ENCODE results near the gene ARHGAP44. TPM values are rescaled to one million over a fixed set of nuclear protein-coding genes. Genes with fewer than 3 reads are reported as not detected.

Gene ARHGAP44
- not detected for total RNA-seq

DNA sequence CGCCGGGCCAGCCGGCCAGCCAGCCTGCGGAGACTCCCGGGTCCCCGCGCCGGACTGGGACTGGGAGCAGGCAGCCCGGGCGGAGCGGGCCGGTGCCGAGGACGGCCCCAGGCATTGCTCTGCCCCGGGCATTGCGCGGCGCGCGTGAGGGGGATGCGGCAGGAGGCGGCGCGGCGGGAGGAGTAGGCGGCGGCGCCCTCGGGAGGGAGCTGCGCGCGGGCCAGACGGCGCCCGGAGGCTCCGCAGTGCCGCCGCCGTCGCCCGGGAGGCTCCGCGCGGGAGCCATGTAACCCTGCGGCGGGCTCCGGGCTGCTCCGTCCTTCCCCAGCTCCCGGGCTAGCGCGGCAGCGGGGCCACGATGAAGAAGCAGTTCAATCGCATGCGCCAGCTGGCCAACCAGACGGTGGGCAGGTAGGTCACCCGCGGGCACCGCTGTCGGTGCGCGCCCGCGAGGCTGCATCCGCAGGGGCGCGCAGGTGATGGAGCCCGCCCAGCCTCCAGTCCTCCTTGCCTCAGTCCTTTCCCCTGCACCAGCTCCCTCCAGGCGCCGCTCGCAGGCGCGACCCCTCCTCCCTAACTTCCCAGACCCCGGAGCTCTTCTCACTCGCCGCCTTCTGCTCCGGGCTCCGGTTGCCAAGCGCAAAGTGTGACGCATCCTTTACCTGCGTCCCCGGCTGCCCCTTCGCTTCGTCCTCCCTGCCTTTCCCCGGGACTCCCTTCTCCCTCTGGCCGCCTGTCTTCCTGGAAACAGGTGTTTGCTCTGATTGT, at the start of gene ARHGAP44:
Gene ARHGAP44 (plus strand): TSS at position 18 of the 768 bp plus-strand sequence. CDS start 341 bp downstream, at position 359.
- ChIA-PET POLR2A (no interaction called here), CTCF (interaction anchor here (0.6 kb wide), 1 partner anchor 24 kb away, joined by 3 read pairs; no protein-coding TSS in a partner anchor)
- Mint-ChIP-seq H3K27ac (no peak within 1 kb of the TSS), H3K36me3 (ENCODE audit: low read depth) (no peaks in the 10 kb centered on the region), H3K9me3 (no peaks in the 10 kb centered on the region), H3K4me3 (peak within 1 kb of the TSS; percentile 39), H3K4me1 (no peaks in the 10 kb centered on the region), H3K27me3 (peaks cover 16% of the 10 kb centered on the region)
- peak; percentile 17 for DNase-seq

- Mint-ChIP-seq H3K27me3 (no peaks in the 10 kb centered on the region), H3K9me3 (no peaks in the 10 kb centered on the region), H3K36me3 (ENCODE audit: low read depth) (no peaks in the 10 kb centered on the region), H3K4me1 (no peaks in the 10 kb centered on the region), H3K4me3 (no peak overlapping the region), H3K27ac (no peak overlapping the region)
- DNase-seq, result no peak
- ChIA-PET POLR2A (no interaction called here), CTCF (no interaction called here)
Measured at GRCh38 chr17:12739500-12739899, 49.8 kb upstream of the ARHGAP44 start.

DNA sequence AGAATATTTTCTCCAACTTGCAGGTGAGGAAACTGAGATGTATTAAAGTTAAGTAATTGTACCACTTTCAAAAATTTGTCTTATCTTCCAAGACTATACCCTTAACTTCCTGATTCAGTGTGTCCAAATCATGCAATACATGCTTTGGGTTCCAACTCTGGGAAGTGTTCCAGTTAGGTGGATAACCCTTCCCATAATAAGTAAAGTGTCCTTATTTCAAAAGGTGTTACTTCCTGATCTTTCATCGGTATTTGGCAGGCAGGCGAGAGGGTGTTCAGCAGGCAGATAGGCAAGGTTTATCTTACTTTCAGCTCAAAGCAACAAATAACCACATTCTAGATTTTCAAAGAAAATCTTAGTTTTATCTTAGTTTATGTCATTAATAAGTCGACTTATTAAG, 46.3 kb upstream of the ARHGAP44 start:
- H3K27ac Mint-ChIP-seq, result no peak overlapping the region
- H3K9me3 Mint-ChIP-seq, result peaks cover 5% of the 10 kb centered on the region
- ChIA-PET POLR2A (no interaction called here), CTCF (interaction anchor here (1.0 kb wide), 1 partner anchor 37 kb away, joined by 4 read pairs; no protein-coding TSS in a partner anchor)
- no peak overlapping the region for H3K4me3 Mint-ChIP-seq
- no peaks in the 10 kb centered on the region for H3K36me3 Mint-ChIP-seq (ENCODE audit: low read depth)
- no peak for DNase-seq
- H3K27me3 Mint-ChIP-seq, result no peaks in the 10 kb centered on the region
- H3K4me1 Mint-ChIP-seq, result no peaks in the 10 kb centered on the region

- H3K36me3 Mint-ChIP-seq (ENCODE audit: low read depth), result no peaks in the 10 kb centered on the region
- H3K9me3 Mint-ChIP-seq, result peaks cover 5% of the 10 kb centered on the region
- H3K27ac Mint-ChIP-seq, result no peak overlapping the region
- H3K27me3 Mint-ChIP-seq, result no peaks in the 10 kb centered on the region
- ChIA-PET POLR2A (no interaction called here), CTCF (no interaction called here)
- DNase-seq, result no peak
- H3K4me3 Mint-ChIP-seq, result no peak overlapping the region
- no peaks in the 10 kb centered on the region for H3K4me1 Mint-ChIP-seq
Measured at GRCh38 chr17:12744298-12744697, 45.0 kb upstream of the ARHGAP44 start.

- Mint-ChIP-seq H3K4me1 (no peaks in the 10 kb centered on the region), H3K36me3 (ENCODE audit: low read depth) (no peaks in the 10 kb centered on the region), H3K27ac (no peak overlapping the region), H3K4me3 (no peak overlapping the region), H3K9me3 (peaks cover 5% of the 10 kb centered on the region), H3K27me3 (no peaks in the 10 kb centered on the region)
- DNase-seq, result no peak
- POLR2A ChIA-PET, result no interaction called here
- CTCF ChIA-PET, result no interaction called here
Measured at GRCh38 chr17:12744786-12745185, 44.5 kb upstream of the ARHGAP44 start.

DNA sequence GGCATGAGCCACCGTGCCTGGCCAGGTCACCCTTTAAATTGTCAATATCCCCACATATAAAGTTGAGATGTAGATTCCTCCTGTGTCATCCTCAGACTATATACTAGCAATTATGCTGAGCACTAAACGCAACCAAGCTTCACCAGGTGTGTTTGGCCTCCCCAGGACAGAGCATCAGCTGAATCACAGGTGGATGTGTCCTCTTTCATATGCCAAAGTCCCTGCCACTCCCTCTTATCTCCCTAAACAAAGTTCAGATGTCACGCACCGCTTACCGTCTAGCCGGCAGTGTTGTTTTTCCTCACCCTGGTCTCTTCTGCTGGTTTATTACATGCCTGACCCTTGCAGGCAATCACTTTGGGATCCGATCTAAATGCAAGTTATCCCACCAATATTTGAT, 43.8 kb upstream of the ARHGAP44 start:
- Mint-ChIP-seq H3K4me1 (no peaks in the 10 kb centered on the region), H3K9me3 (peaks cover 5% of the 10 kb centered on the region), H3K4me3 (no peak overlapping the region), H3K36me3 (ENCODE audit: low read depth) (no peaks in the 10 kb centered on the region), H3K27ac (no peak overlapping the region), H3K27me3 (no peaks in the 10 kb centered on the region)
- no peak for DNase-seq
- ChIA-PET POLR2A (no interaction called here), CTCF (no interaction called here)

DNA sequence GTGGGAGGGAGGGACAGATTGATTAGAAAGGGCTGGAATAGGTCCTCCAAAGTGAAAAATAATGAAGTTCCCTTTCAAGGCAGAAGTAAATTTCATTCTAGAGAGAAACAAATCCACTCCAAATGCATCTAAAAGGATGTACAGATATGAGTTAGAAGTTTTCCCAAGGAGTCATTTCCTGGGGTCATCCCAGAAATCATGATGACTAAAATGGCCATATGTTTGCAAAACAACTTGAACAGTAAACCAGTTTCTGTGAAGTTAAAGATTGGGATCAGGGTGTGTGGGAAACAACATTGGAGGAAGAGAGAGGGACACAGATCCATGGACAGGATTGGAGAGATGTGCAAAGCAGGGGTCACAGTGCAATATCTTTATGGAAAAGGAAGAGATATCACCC, 32.5 kb upstream of the ARHGAP44 start:
- Mint-ChIP-seq H3K4me3 (no peak overlapping the region), H3K27me3 (no peaks in the 10 kb centered on the region), H3K4me1 (no peaks in the 10 kb centered on the region), H3K36me3 (ENCODE audit: low read depth) (no peaks in the 10 kb centered on the region), H3K27ac (no peak overlapping the region), H3K9me3 (peaks cover 5% of the 10 kb centered on the region)
- POLR2A ChIA-PET, result no interaction called here
- CTCF ChIA-PET, result no interaction called here
- no peak for DNase-seq

DNA sequence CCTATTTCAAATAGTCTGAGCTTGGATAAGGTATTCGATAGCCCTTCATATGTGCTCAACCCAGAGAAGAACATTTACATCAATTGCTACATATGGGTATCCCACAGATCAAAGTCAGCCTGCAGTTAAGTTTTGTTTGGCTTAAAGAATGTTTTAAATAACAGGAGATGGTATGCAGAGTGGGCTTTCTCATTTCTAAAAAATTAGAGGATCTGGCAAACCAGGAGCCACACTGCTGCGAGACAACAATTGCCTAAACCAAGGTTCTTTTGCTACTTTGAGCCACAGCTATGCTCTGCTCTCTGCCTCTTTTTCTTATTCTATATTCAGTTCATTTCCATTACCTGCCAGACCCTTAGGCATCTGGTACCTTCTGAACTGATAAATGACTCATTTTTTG, 30.2 kb upstream of the ARHGAP44 start:
- no peaks in the 10 kb centered on the region for H3K4me1 Mint-ChIP-seq
- no peak overlapping the region for H3K4me3 Mint-ChIP-seq
- no peak for DNase-seq
- peaks cover 7% of the 10 kb centered on the region for H3K9me3 Mint-ChIP-seq
- ChIA-PET CTCF (no interaction called here), POLR2A (no interaction called here)
- H3K27me3 Mint-ChIP-seq, result no peaks in the 10 kb centered on the region
- no peaks in the 10 kb centered on the region for H3K36me3 Mint-ChIP-seq (ENCODE audit: low read depth)
- no peak overlapping the region for H3K27ac Mint-ChIP-seq

DNA sequence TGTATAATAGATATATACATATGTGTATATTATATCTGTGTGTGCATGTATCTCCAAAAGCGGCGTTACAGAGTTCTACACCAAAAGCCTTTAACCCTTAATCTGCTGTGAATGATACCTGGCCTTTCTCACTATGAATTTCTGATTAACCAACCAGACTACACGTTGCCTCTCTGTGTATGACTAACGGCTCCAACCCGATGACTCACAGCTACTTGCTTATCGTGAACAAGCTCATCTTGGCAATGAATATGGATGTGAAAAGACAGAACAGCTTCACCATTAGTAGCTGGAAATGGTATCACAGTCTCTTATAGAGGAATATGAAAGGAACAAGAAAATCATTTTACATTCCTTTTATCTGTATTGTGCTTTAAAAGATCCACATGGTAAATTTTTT, 23.8 kb upstream of the ARHGAP44 start:
- CTCF ChIA-PET, result interaction anchor here (1.0 kb wide), 1 partner anchor 24 kb away, joined by 3 read pairs; no protein-coding TSS in a partner anchor
- POLR2A ChIA-PET, result no interaction called here
- Mint-ChIP-seq H3K4me3 (no peak overlapping the region), H3K36me3 (ENCODE audit: low read depth) (no peaks in the 10 kb centered on the region), H3K27me3 (no peaks in the 10 kb centered on the region), H3K4me1 (no peaks in the 10 kb centered on the region), H3K27ac (no peak overlapping the region), H3K9me3 (peaks cover 11% of the 10 kb centered on the region)
- DNase-seq, result no peak

DNA sequence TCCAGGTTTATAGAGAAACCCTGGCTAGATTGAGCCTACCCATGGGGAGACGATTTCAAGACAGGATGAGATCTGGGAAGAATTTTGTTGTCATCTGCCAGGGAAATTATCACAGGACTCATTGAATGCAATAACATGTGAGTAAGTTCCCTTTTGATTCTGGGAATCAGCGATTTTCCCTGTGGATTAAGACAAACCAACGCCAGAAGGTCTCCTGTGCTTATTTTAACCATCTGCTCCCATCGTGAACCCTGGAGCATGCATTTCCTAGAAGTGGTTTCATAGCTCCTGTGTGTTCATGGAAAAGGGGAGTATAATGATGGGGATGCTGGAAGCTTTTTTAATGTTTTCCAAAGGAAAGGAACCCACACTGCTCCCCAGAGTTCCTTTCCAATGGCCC, 21.0 kb upstream of the ARHGAP44 start:
- CTCF ChIA-PET, result no interaction called here
- Mint-ChIP-seq H3K36me3 (ENCODE audit: low read depth) (no peaks in the 10 kb centered on the region), H3K27ac (no peak overlapping the region), H3K27me3 (no peaks in the 10 kb centered on the region), H3K4me1 (no peaks in the 10 kb centered on the region), H3K4me3 (no peak overlapping the region), H3K9me3 (peaks cover 8% of the 10 kb centered on the region)
- no peak for DNase-seq
- POLR2A ChIA-PET, result no interaction called here

- Mint-ChIP-seq H3K9me3 (peaks cover 8% of the 10 kb centered on the region), H3K36me3 (ENCODE audit: low read depth) (no peaks in the 10 kb centered on the region), H3K27me3 (no peaks in the 10 kb centered on the region), H3K4me3 (no peak overlapping the region), H3K27ac (no peak overlapping the region), H3K4me1 (no peaks in the 10 kb centered on the region)
- POLR2A ChIA-PET, result no interaction called here
- no peak for DNase-seq
- CTCF ChIA-PET, result no interaction called here
Measured at GRCh38 chr17:12769981-12770380, 19.3 kb upstream of the ARHGAP44 start.

DNA sequence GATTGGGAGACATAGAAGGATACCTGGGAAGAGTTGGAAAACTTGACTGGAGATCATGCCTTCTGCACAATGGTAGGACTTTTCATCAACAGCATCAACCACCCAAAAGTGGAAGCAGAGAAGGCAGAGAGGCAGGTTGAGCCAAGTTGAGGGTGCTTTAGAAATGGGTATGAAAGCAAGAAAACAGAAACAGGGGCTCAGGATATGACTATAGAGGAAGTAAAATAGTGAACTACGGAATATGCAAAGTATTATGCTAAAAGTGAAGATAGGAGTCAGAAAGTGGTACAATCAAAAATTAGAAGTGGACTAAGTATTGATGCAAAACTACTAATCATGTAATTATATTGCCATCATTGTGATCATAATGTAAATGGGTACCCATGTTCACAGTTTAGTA, 16.1 kb upstream of the ARHGAP44 start:
- DNase-seq, result no peak
- H3K27ac Mint-ChIP-seq, result no peak overlapping the region
- no peaks in the 10 kb centered on the region for H3K36me3 Mint-ChIP-seq (ENCODE audit: low read depth)
- H3K4me1 Mint-ChIP-seq, result no peaks in the 10 kb centered on the region
- no peak overlapping the region for H3K4me3 Mint-ChIP-seq
- peaks cover 8% of the 10 kb centered on the region for H3K9me3 Mint-ChIP-seq
- ChIA-PET CTCF (no interaction called here), POLR2A (no interaction called here)
- no peaks in the 10 kb centered on the region for H3K27me3 Mint-ChIP-seq

- no peaks in the 10 kb centered on the region for H3K36me3 Mint-ChIP-seq (ENCODE audit: low read depth)
- H3K27me3 Mint-ChIP-seq, result peaks cover 16% of the 10 kb centered on the region
- peak overlapping the region; percentile 24 for H3K4me3 Mint-ChIP-seq
- no peaks in the 10 kb centered on the region for H3K9me3 Mint-ChIP-seq
- H3K4me1 Mint-ChIP-seq, result no peaks in the 10 kb centered on the region
- POLR2A ChIA-PET, result no interaction called here
- H3K27ac Mint-ChIP-seq, result no peak overlapping the region
- no peak for DNase-seq
- CTCF ChIA-PET, result no interaction called here
Measured at GRCh38 chr17:12789075-12789480, 220 bp upstream of the ARHGAP44 start.

DNA sequence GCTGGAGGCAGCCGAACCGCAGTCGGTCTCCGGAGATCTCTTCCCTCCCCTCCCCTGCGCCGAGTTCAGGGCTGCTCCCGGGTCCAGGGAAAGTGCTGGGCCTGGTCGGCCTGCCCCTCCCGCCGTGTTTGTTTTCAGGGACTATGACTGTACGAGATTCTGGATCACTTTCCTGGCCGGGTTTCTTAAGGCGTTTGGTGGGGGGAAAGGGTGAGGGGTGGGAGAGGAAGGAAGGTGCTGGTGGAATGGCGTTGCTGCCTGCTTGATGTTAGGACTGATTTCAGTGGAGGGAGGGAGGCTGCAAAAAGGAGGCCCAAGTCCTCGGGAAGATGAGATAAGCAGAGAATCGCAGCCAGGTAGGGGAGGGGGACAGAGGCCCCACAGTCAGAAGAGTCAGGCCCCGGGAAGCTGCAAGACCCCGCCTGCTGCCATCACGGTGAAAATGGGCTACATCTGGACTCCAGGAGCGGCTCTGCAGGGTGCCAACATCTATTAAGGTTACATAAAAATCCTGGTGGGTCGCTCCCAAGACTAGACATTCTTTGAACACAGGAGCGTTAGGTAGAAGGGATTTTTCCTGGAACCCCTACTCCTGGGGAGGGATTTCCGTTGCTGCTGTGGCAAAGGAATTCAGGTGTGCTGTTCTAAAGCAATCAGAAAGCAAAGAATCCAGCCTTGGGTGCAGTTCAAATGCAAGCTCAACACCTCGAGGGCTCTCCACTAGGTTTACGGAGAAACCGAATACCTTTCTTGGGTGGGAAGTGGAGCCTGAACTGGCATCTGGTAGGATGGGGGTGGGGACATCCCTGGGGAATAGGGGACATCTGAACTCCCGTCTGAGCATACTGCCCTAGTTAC, 1.2 kb downstream of the ARHGAP44 start:
- Mint-ChIP-seq H3K9me3 (no peaks in the 10 kb centered on the region), H3K36me3 (ENCODE audit: low read depth) (no peaks in the 10 kb centered on the region), H3K4me1 (no peaks in the 10 kb centered on the region), H3K27ac (no peak overlapping the region), H3K27me3 (peaks cover 16% of the 10 kb centered on the region), H3K4me3 (peak overlapping the region; percentile 39)
- ChIA-PET POLR2A (no interaction called here), CTCF (no interaction called here)
- DNase-seq, result no peak
